SU-DHL-6 (cell line): ENCODE data around the gene DRC1.

Experiments
- CTCF ChIP-seq: fragments of 200-600 bp; sonication (generic); IDR thresholded peaks from one replicate; pipeline ENCODE4 v1.5.1; 2017; ENCODE audit warnings: antibody characterized with exemption, mild to moderate bottlenecking, low read length, moderate library complexity; ENCODE audit not compliant: insufficient read depth, poor library complexity, severe bottlenecking
- EZH2phosphoT487 ChIP-seq: fragments of 200-600 bp; sonication (generic), shearing (Covaris generic); conservative IDR thresholded peaks from 2 replicates; pipeline ENCODE4 v1.6.1; 2018; ENCODE audit warnings: mild to moderate bottlenecking, antibody characterized with exemption, low read length, moderate library complexity, mixed read lengths

GRCh38 chr2:26382564-26382963 is 19.2 kb upstream of the DRC1 start:
- TF ChIP-seq CTCF (no peak), EZH2phosphoT487 (no peak)
